CD4-positive, alpha-beta T cell treated with Interleukin-21 for 1 hour (primary cell): ENCODE data around the gene ABCB11.
"Not testable (repeated sequence)": the region's sequence is repeated elsewhere in the genome, so short reads cannot be mapped to it uniquely, and the experiment has no call there.

Experiments
- DNase-seq: peaks from one replicate; pipeline ENCODE4 v3.0.0-alpha.2; 2020

Gene ABCB11

DNA sequence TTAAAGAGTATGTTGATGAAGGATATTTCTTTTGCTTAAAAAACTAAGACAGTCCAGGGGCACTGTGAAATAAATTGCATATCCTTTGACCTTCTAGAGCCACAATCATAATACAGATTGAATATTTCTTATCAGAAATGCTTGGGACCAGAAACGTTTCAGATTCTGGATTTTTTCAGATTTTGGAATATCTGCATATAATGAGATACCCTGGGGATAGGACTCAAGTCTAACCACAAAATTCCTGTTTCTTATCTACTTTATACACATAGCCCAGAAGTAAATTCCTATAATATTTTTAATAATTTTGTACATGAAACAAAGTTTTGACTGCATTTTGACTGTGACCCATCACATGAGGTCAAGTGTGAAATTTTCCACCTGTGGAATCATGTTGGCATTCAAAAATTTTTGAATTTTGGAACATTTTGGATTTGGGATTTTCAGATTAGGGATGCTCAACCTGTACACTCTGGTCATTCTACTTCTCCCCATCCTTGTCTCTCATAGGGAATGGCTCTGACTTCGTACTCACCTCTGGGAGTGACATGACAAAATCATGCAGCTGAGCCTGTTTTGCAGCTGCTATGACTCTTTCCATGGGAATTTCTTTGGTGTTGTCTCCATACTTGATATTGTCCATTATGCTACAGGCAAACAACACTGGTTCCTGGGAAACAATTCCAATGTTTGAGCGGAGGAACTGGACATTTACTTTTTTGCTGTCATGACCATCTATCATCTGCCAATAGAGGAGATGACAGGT lies 104.3 kb downstream of the ABCB11 start:
- DNase-seq: no peak

DNA sequence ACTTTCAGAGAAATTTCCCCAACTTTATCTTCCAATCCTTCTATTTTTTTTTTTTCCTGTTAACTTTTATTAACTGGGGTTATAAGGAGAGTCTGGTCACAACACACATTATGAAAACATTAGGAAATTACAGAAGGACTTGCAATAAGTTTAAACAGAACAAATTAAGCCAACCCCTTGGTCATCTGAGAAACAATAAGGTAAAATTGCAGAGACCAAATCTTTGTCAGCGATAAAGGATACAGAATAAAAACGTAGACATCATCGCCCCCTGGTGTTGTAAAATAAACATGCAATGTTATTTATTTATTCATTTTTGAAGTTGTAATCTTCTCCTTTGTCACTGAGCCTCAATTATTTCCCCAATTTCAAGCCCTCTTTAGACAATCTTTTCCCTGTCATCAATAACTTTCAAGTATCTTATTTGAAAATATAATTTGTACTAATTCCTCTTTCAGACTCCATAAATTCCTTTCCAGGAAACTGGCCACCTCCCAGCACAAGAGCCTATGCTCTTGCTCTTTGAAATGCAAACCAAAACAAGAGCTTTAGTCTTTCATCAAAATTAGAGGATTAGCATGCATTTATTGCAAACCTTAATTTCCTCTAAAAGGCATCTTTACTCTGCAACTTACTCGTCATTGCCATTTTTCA lies 110.5 kb downstream of the ABCB11 start:
- peak; percentile 47 for DNase-seq

DNA sequence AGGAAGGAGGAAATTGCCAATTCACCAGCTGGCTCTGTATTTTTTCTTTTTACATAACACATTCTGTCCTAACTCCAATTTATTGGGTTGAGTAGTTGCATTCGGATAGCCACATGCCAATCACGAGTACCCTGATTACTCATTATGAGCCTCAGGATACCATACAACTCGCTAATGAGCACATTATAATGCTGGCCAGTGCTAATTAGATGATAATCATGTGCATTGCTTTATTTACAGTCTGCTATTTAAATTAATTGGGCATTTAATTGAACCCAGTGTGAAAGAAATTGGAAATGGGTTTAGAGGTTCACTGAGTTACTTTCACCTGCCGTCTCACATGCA lies 114.8 kb downstream of the ABCB11 start:
- DNase-seq: no peak

DNA sequence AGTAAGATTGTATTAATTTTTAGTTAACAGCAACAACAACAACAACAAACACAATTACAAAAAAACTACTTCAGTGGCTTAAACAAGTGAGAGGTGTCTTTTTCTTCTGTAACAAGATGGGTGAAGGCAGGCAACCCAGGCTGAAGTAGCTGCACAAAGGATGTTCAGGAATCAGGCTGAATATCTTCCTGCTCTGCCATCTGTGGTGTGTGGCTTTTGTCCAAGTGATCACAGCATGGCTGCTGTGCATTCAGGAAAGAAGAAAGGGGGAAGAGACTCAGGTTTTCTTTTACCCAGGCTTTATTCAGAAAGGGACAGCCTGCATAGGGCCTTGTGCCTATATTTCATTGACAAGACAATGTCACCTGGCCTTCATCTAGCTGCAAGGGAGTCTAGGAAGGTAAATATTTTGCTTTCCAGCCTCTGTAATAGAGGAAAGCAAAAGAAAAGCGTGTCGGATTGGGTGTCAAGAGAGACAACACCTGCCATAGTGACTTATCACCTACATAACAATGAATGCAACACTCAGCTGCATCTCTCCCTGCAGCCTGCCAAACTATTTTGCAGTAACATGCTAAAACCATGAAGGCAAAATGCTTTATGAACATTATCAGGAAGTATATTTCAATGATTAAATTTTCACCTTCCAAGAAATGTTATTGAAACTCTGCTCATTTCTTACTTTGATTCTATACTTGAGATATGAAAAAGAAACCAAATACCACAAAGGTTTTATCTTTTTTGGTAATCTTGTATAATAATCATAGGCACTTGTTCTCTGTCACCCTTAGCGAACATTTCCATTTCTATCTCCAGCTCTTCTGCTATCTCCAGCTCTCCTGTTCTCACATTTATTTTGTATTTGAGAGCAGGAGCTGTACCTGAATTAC lies 115.4 kb downstream of the ABCB11 start:
- DNase-seq: no peak

DNA sequence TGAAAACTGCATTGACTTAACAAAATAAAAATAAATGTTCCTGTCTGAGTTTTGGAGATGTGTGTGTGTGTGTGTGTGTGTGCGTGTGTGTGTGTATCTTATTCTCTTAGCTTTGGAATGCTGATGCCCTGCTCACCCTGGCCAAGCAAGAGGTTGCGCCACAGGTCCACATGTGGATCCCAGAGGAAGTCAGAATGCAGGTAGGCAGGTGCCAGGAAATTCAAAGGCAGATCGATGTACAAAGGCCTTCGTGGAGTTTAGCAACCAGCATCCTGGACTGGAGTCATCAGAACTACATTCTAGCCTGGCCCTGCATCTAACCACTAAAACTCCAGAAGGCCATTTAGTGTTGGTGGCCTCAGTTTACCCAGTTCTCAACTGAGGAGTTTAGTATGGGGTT lies 117.6 kb downstream of the ABCB11 start:
- DNase-seq: no peak

DNA sequence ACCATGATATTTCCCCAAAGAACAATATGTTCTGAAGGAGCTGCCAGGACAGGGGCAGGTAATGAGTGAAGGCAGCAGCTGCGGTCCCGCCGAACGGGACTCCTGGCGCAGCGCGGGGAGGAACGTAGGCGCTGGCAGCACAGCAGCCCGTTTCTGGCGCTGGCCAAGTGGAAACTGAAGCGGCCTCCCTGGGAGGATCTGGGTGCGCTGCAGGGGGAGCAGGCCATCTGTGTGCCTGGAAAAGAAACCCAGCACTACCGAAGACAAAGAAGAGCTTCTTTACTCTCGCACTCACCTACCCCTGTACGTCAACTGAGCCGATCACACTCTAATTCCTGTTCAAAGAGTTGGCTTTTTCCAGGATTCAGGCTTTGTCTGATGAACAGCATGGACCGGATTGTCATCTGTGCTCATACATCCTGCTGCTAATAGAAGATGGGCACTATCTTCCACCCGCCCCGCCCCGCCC lies 118.2 kb downstream of the ABCB11 start:
- DNase-seq: no peak

DNA sequence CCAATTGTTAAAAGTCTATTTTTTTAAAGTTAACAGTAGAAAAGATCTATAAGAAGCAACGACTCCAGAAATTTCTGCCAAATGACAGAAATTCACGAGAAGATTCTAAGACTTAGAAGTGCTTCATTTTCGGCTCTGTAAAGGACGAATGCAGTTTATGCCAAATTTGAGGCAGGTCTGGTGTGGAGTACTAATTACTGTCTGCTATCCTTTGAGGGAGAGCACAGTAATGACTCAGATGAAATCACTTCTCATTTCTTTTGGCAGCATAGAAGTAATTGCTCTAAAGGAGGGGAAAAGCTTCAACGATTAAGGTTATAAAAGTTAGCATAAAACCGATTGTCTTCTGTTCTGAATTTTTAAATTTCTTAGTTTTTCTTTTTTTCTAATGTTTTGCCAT lies 118.7 kb downstream of the ABCB11 start:
- DNase-seq: no peak

DNA sequence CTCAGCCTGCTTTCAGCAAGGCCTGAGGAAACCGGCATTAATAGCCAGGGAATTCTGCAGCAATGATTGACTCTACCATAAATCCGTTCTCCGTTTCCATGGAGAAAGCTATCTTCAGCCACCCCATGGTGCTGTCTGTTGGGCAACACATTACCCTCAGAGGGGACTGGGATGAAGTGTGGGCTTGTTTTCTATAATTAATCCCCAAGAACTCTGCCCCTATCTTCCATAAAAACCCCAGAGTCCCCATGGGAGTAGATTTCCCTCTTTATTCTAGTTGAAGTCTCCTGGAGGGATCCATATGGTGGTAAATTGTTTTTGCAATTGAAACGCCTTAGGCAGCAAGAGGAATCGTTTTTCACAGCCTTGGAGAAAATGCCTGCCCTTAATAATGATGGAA lies 120.8 kb downstream of the ABCB11 start:
- no peak for DNase-seq

DNA sequence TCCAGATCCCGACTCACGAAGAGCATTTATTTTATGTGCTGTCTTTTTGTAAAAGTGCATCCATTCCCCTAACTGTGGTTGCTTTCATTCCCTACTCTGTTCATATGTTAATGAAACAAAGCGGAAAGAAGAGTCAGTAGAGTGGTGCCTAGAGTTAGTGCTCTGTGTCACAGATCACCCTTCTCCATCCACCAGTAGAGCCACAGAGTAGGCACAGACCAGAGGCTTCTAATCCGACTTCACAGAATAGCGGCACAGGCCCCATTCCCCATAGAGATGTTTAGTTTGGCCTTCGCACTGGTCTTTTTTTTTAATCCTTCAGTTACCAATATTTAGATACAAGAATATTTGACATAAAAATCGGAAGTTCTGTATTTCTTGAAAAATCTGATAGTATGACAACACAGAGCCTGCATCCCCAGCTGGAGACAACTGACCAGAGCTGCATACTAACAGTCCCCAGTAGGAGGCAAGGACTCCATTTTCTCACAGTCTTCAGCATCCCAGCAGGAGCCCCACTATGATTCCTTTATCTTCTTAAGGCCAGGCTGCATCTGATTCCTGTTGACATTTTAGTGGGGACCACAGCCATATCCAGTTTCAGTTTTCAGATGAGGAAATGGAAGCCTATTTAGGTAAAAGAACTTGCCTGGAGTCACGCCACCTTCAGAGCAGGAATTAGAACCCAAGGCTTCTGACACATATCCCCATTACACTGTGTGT lies 123.0 kb downstream of the ABCB11 start:
- no peak for DNase-seq

DNA sequence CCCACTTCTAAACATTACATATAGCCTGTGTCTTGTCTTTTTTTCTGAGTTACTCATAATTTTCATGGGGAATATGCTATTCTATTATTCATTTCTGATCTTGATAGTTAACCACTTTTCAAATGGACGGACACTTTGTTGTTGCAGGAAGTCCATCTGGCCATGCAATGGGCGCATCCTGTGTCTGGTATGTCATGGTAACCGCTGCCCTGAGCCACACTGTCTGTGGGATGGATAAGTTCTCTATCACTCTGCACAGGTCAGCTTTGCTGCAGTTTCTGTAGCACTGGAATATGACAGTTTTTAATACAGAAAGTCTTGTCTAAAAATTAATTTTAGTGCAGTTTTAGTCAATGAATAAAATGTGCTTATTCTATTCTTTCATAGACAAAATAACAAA lies 126.8 kb downstream of the ABCB11 start:
- no peak for DNase-seq

DNA sequence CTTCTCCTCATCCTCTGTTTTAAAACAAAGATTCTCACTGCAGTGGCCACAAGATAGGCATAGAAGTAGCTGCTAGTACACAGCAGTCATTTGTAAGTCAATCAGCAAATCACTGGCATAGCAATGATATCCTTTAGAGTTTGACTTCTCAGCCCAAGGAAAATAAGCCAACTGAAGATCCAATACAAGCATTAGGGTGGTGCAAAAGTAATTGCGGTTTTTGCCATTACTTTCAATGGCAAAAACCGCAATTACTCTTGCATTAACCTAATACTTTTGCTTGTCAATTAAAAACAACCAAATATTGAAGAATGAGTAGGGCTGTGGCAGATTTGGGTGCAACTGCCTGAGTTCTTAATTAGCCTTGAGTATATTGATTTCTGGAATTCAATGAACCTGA lies 127.2 kb downstream of the ABCB11 start:
- DNase-seq: no peak

DNA sequence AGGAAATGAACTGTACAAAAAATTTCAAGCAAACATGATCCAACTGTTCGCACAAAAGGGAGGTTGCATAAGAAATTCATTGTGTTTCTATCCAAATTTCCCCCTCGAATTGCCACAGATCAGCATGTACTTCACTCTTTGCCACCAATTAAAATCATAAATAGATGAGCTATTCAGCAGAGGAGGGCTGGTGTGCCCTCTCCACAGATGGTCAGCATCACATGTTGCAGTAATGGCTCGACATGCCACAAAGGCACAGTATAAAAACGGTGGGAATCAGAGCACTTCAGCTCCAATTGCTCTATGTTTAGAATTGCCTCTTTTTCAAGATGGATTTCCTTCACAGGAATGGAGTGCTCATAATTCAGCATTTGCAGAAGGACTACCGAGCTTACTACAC lies 130.1 kb downstream of the ABCB11 start, which contains the start of gene G6PC2:
Gene G6PC2, plus strand, starts transcription at position 289 of the 400 bp plus-strand sequence. Its CDS starts 41 bp downstream, at position 330.
- DNase-seq: no peak

DNA sequence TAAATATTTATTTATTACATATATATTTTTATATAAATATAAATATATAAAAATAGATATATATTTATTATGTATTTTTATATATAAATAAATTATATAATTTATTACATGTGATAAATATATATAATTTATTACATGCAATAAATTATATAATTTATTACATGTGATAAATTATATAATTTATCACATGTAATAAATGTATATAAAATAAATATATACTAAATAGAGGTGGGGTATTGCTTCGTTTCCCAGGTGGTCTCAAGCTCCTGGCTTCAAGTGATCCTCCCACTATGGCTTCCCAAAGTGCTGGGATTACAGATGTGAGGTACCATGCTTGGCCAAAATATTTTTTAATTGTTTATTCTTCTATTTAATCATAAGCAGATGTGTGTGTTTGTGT lies 133.7 kb downstream of the ABCB11 start:
- no peak for DNase-seq

DNA sequence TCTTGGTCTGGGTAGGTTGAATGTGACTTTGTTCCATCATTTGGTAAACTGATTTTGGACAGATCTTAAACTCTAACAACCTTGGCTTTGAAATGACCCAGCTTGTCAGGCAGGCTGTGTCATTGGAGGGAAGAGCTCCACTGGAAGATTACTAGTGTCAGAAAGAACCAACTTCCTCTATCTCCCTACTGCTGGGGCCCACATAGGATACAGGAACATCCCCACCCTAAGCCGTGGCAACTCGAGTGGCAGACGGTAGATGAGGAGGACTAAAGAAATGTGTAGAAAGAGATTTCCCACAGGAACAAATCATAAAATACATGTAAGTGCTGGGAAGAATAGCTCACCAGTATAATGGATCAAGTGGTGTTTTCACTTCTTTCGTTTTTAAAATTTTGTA lies 134.3 kb downstream of the ABCB11 start:
- no peak for DNase-seq

DNA sequence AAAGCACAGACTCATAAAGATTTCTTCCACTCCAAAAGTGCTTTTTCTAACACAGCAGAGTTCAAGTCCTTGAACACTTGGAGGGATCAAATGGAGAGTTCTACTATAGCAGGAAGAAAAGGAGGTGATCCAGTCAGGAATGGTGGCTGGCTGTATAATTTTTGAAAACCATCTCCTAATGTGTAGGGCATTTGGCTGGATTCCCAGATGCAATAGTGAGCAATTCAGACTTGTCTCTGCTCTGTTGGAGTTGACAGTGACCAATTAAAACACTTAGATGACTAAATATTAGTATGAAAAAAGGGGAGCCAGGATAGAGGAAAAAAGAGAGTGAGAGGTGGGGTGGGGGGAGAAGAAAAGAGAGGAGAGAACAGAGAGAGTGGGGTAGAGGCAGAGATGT lies 135.4 kb downstream of the ABCB11 start:
- DNase-seq: no peak

DNA sequence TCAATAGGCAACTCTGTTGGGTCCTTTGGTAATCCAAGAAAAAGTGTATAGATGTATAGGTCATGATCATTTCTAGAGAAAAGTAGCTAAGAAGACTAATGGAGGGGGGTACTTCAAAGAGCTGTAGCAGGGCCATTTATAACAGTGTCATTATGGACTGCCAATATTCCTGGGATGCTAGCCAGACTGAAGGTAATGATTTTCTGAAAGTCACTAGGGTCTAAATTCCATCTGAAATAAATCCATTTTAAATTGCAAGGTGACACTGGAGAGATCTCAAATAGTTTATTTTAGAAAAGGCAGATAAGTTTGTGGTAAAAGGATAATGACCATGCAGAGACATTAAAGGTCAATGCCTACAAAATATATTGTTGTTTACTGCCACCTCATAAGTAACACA lies 136.4 kb downstream of the ABCB11 start:
- DNase-seq: no peak

DNA sequence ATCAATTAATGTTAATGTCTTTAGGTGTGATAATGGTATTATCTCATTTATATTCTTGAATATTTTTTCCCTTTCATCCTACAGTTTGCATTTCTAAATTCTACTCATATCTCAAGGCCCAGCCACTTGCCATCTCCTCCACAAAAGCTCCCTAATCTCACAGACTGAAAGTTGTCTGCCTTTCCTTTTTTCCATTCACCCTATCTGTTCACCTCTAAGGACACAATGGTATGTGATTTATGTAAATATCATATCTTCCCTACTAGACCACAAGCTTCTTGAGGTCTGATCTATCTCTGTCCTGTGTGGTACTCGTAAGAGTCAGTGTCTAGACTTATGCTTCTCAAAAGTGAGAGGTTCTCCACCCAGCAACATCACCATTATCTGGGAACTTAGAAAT lies 137.0 kb downstream of the ABCB11 start:
- no peak for DNase-seq

DNA sequence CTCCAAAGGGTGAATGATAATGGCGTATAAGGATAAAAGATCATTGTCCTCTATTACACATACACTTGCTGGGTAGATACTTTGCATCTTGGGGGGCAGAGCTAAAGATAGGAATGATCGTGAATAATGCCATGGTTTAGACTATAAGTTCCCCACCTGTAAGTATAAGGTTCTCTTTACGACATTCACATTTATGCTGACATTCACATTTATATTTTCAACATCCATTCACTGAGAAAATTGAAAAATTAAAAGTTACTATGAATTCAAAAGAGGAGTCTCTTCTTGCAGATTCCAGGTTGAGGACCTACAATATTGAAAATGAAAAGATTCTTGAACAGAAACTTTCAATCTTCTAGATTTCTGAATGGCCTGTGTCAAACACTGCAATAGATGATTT lies 138.8 kb downstream of the ABCB11 start:
- no peak for DNase-seq

DNA sequence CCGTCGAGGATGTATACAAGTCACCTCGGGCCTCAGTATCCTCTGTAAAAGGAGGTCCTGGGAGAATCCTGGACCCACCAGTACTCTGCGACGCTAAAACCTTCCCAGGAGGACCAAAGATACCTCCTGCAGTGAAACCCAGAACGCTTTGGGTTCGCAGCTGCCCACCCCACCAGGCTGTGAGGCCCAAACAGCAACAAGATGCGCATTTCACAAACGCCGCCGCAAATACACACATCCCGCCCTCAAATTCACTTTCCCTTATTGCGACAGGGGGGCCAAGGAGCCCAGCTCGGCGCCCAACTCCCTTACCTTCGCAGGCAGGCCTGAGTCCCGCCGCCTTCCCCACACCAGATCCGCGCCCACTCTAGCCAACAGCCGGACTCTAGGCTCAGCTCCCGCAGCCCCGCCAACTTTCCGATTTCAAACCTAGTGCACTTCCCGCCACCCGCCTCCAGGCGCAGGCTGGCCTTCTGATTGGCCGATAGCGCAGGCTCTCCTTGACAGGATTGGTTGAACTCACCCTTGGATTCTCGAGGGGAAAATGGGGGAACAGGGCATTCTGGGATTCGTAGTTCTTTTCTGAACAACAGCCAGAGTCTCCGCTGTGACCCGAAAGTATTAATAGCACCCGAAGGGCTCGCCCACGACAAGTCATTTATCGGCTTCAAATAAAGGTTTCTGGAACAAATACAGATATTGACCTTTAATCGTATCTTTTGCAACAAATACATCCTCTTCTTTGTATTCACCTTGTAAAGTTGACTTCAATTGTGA lies 140.9 kb downstream of the ABCB11 start, which contains the start of gene SPC25:
Gene SPC25, minus strand, starts transcription at position 425 of the 777 bp plus-strand sequence. CDS start 911 bp downstream, outside the sequence.
- peak; percentile 93 for DNase-seq

DNA sequence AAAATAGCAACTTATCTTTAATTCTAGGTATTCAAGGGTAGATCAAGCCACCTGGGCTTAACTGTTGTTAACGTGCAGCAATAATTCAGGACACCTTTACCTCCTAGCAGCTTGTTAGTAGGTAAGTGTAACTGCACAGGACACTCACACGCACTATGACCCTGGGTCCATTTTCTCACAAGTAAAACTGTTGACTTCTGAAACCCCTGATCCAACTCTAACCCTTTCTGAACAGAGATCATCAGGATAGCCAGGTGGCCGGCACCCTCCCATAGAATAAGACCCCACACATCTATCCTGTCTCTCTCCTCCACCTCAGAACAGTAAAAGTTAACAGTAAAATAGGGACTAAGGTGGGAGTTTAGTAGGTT lies 141.5 kb downstream of the ABCB11 start:
- no peak for DNase-seq

DNA sequence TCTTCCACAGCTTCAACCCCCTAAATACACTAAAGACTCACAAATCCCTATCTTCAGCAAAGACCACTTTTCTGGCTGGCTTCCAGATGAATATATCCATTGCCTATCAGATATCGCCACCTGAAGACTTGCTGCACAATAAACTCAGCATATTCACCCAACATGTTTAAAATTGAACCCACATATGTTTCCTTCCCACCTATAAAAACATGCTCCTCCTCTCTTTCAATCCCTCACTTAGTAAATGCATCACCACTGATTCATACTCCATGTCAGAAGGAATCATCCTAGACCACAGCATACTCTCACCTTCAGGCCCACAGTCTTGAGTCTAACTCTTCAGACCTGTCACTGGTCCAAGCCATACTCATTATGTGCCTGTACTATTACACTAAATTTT lies 146.1 kb downstream of the ABCB11 start:
- no peak for DNase-seq

DNA sequence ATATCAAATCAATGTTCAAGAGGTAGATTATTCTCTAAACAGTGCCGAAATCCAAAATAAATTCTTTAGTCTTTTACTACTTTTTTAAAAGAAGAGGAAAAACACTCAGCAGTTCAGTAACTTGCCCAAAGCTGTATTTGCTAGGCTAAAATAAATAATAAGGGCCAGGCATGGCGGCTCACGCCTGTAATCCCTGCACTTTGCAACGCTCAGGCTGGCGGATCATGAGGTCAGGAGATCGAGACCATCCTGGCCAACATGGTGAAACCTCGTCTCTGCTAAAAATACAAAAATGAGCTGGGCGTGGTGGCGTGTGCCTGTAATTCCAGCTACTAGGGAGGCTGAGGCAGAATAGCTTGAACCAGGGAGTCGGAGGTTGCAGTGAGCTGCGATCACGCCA lies 149.0 kb downstream of the ABCB11 start:
- not testable (repeated sequence) for DNase-seq
